ENCODE data around the gene RPL21.

Gene RPL21

GRCh38 chr13:27242702-27243101 is 8.7 kb upstream of the RPL21 start:
- no peak for TF ChIP-seq SIN3A (IDR thresholded peaks at IDR 0.05; ENCODE audit: borderline replicate concordance, insufficient read depth, low read length)
- TF ChIP-seq FOXP2 (optimal IDR thresholded peaks at IDR 0.05; ENCODE audit: borderline replicate concordance, extremely low read depth, extremely low read length, insufficient read depth), result no peak
- TF ChIP-seq TAF1 (IDR thresholded peaks at IDR 0.05; ENCODE audit: borderline replicate concordance, insufficient read depth, low read length), result no peak
- TF ChIP-seq POLR2AphosphoS5 (IDR thresholded peaks at IDR 0.05; ENCODE audit: low read depth, low read length), result no peak
- TF ChIP-seq REST (IDR thresholded peaks at IDR 0.05; ENCODE audit: insufficient read depth in 1 of 2, low read depth in 2 of 2, low read length in 2 of 2), result no peak

GRCh38 chr13:27245610-27246009 is 5.7 kb upstream of the RPL21 start:
- no peak for TF ChIP-seq FOXP2 (optimal IDR thresholded peaks at IDR 0.05; ENCODE audit: borderline replicate concordance, extremely low read depth, extremely low read length, insufficient read depth)
- no peak for TF ChIP-seq REST (IDR thresholded peaks at IDR 0.05; ENCODE audit: insufficient read depth in 1 of 2, low read depth in 2 of 2, low read length in 2 of 2)
- TF ChIP-seq POLR2AphosphoS5 (IDR thresholded peaks at IDR 0.05; ENCODE audit: low read depth, low read length), result no peak
- TF ChIP-seq SIN3A (IDR thresholded peaks at IDR 0.05; ENCODE audit: borderline replicate concordance, insufficient read depth, low read length), result no peak
- TF ChIP-seq TAF1 (IDR thresholded peaks at IDR 0.05; ENCODE audit: borderline replicate concordance, insufficient read depth, low read length), result no peak

- TF ChIP-seq SIN3A (IDR thresholded peaks at IDR 0.05; ENCODE audit: borderline replicate concordance, insufficient read depth, low read length), result no peak
Measured at GRCh38 chr13:27250833-27251165, 559 bp upstream of the RPL21 start.

- TF ChIP-seq POLR2AphosphoS5 (IDR thresholded peaks at IDR 0.05; ENCODE audit: low read depth, low read length) (no peak), REST (IDR thresholded peaks at IDR 0.05; ENCODE audit: insufficient read depth in 1 of 2, low read depth in 2 of 2, low read length in 2 of 2) (no peak), TAF1 (IDR thresholded peaks at IDR 0.05; ENCODE audit: borderline replicate concordance, insufficient read depth, low read length) (no peak), SIN3A (IDR thresholded peaks at IDR 0.05; ENCODE audit: borderline replicate concordance, insufficient read depth, low read length) (no peak), FOXP2 (optimal IDR thresholded peaks at IDR 0.05; ENCODE audit: borderline replicate concordance, extremely low read depth, extremely low read length, insufficient read depth) (no peak)
Measured at GRCh38 chr13:27252467-27252866, 1.1 kb downstream of the RPL21 start.

GRCh38 chr13:27257233-27257568 is 5.8 kb downstream of the RPL21 start:
- TF ChIP-seq TAF1 (IDR thresholded peaks at IDR 0.05; ENCODE audit: borderline replicate concordance, insufficient read depth, low read length) (no peak), FOXP2 (optimal IDR thresholded peaks at IDR 0.05; ENCODE audit: borderline replicate concordance, extremely low read depth, extremely low read length, insufficient read depth) (no peak), REST (IDR thresholded peaks at IDR 0.05; ENCODE audit: insufficient read depth in 1 of 2, low read depth in 2 of 2, low read length in 2 of 2) (no peak), SIN3A (IDR thresholded peaks at IDR 0.05; ENCODE audit: borderline replicate concordance, insufficient read depth, low read length) (no peak), POLR2AphosphoS5 (IDR thresholded peaks at IDR 0.05; ENCODE audit: low read depth, low read length) (no peak)

Data from PFSK-1 (cell line).